OCI-LY3 (cell line): Measurements from ENCODE around the gene MGMT.

Experiments used
- EZH2phosphoT487 ChIP-seq: fragments of 200-600 bp; shearing (Covaris generic); IDR thresholded peaks from 2 replicates; pipeline ENCODE4 v1.6.1; 2018; ENCODE audit warnings: antibody characterized with exemption, mixed run types, low read depth
- TF ChIP-seq, protein P1 (sequence below): fragments of 200-600, 300-600 bp; sonication (generic); IDR thresholded peaks from 2 replicates; pipeline ENCODE4 v1.5.1; 2014; ENCODE audit warnings: antibody characterized with exemption, low read length, low read depth

DNA sequence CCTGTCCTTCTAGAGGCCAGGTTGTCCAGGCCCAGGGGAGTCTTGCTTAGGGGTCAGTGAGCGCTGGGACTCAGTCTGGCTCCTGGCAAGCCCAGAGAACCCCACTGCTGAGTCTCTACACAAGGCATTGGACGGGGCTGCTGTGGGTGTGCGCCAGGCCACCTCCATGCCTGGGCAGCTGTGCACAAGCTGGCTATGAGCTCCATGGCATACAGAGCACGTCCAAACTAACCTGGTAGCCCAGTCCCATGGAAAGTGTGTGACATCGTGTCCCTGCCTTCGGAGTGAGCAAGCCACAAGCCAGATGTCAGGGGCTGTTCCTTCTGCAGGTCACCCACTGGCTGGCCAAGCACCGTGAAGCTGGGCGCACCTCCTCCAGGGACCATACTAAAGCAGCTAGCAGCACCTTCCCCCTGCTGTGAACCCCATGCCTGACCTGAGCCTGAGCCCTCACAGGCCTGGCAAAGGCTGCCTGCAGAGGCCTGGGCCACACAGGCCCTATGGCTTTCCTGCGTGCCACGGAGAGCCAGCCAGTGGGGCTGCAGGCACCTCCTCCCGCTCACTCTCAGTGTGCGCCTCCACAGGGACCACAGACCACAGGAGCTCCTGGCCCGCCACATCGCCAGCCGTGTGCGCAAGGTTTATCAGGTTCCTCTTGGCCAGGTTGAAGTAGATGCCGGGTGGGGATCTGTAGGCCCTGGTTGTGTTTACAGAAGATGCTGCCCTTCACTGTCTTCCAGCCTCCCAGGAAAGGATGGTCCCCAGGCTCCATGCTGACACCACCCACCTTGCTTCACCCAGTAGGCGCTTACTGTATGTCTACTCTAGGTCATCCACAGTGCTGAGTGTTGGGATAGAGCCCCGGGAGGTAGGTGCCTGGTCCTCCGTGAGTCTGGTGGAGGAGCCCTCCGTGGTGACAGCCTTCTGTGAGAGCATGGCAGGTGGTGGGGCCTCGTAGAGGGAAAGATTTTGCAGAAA, 277.4 kb downstream of the MGMT start:
- TF ChIP-seq, protein P1, sequence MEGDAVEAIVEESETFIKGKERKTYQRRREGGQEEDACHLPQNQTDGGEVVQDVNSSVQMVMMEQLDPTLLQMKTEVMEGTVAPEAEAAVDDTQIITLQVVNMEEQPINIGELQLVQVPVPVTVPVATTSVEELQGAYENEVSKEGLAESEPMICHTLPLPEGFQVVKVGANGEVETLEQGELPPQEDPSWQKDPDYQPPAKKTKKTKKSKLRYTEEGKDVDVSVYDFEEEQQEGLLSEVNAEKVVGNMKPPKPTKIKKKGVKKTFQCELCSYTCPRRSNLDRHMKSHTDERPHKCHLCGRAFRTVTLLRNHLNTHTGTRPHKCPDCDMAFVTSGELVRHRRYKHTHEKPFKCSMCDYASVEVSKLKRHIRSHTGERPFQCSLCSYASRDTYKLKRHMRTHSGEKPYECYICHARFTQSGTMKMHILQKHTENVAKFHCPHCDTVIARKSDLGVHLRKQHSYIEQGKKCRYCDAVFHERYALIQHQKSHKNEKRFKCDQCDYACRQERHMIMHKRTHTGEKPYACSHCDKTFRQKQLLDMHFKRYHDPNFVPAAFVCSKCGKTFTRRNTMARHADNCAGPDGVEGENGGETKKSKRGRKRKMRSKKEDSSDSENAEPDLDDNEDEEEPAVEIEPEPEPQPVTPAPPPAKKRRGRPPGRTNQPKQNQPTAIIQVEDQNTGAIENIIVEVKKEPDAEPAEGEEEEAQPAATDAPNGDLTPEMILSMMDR: no peak
- no peak for TF ChIP-seq EZH2phosphoT487
